HepG2 (cell line): ENCODE data around the gene CSK. TPM values are rescaled to one million over a fixed set of nuclear protein-coding genes. Genes with fewer than 3 reads are reported as not detected.

Experiments used
- ATAC-seq: fragments of 200-7000 bp; cut with Tn5 transposase; 3 replicates; pipeline ENCODE4 v1.9.1; 2020; ENCODE audit warnings: mild to moderate bottlenecking, moderate library complexity
- BruUV-seq: library from RNA; stranded (reverse); fragments of 400-500 nt; replicated peaks from 2 replicates; lab custom pipeline; 2021; lab: Mats Ljungman, UMichigan
- CTCF ChIA-PET: fragments of 300-600 bp; formaldehyde crosslinking; extraction: SDS; loops from one replicate; lab custom pipeline; 2021; ENCODE audit warnings: low total read pairs, inconsistent platforms, low intra/inter-chr PET ratio; lab: Yijun Ruan, JAX
- POLR2A ChIA-PET: fragments of 350-600 bp; sonication (Branson Sonifier 250); formaldehyde crosslinking; loops from one replicate; lab custom pipeline; 2020; ENCODE audit warnings: antibody characterized with exemption, inconsistent platforms; lab: Yijun Ruan, JAX
- DNase-seq: peaks from one replicate; pipeline ENCODE4 v3.0.0-alpha.2; 2015; ENCODE audit warnings: low spot score
- FAIRE-seq: peaks from 3 replicates; lab custom pipeline; 2011; peaks lifted over from hg19 to GRCh38; lab: Jason Lieb, UNC
- H2AFZ ChIP-seq: one replicate; pipeline ENCODE4 v1.6.1; 2011; ENCODE audit warnings: low read length, inconsistent platforms
- H3K27ac ChIP-seq: fragments of 300-600 bp; 3 replicates; pipeline ENCODE4 v1.8.0; 2011; ENCODE audit warnings: mixed run types, mild to moderate bottlenecking, mixed read lengths, low read length, inconsistent platforms; ENCODE audit not compliant: insufficient read depth; ENCODE audit errors: extremely low read length
- H3K27me3 ChIP-seq, 2 experiments: fragments of 200-600 bp in 1 of 2; 2 replicates in 1 of 2; 3 replicates in 1 of 2; pipeline versions ENCODE4 v1.6.0 to v1.8.0; 2011; ENCODE audit warnings: low read length in 2 of 2, mild to moderate bottlenecking in 2 of 2, moderate library complexity in 2 of 2, inconsistent platforms in 1 of 2; ENCODE audit not compliant: insufficient read depth in 2 of 2, control insufficient read depth in 1 of 2
- H3K36me3 ChIP-seq, 2 experiments: fragments of 200-600 bp in 1 of 2; replicated peaks in 1 of 2; 2 replicates in 1 of 2; 3 replicates in 1 of 2; pipeline versions ENCODE4 v1.5.1 to v1.8.0; 2011; ENCODE audit warnings: low read length in 2 of 2, inconsistent platforms in 1 of 2; ENCODE audit not compliant: insufficient read depth in 2 of 2, control insufficient read depth in 1 of 2
- H3K4me1 ChIP-seq: 2 replicates; pipeline ENCODE4 v1.5.1; 2012; ENCODE audit warnings: low read length, inconsistent platforms; ENCODE audit not compliant: insufficient read depth
- H3K4me2 ChIP-seq: 2 replicates; pipeline ENCODE4 v1.6.0; 2011; ENCODE audit warnings: low read depth, low read length, inconsistent platforms
- H3K4me3 ChIP-seq, 3 experiments: fragments of 200-600 bp in 1 of 3; sonication (generic), shearing (Covaris generic) in 1 of 3; replicated peaks in 1 of 3; 2 replicates each; pipeline ENCODE4 v1.5.1; 2011 to 2016; ENCODE audit warnings: low read length in 3 of 3, inconsistent platforms in 2 of 3, low read depth in 2 of 3, mild to moderate bottlenecking in 2 of 3, control low read depth in 1 of 3, mixed read lengths in 1 of 3; ENCODE audit not compliant: insufficient read depth in 1 of 3
- H3K79me2 ChIP-seq: one replicate; pipeline ENCODE4 v1.6.1; 2011; ENCODE audit warnings: low read length, inconsistent platforms; ENCODE audit not compliant: insufficient read depth
- H3K9ac ChIP-seq: 2 replicates; pipeline ENCODE4 v1.6.0; 2011; ENCODE audit warnings: mild to moderate bottlenecking, low read depth, low read length, inconsistent platforms; ENCODE audit not compliant: insufficient read depth
- H3K9me3 ChIP-seq: 2 replicates; pipeline ENCODE4 v1.5.1; 2012; ENCODE audit warnings: mild to moderate bottlenecking, low read length
- H4K20me1 ChIP-seq: 2 replicates; pipeline ENCODE4 v1.6.0; 2011; ENCODE audit warnings: inconsistent platforms, mild to moderate bottlenecking, low read length, moderate library complexity; ENCODE audit not compliant: insufficient read depth
- ARID4A ChIP-seq: sonication (generic); formaldehyde crosslinking; IDR thresholded peaks from 2 replicates; pipeline ENCODE4 v1.5.0; 2020; ENCODE audit warnings: mild to moderate bottlenecking, missing genetic modification reagents, borderline replicate concordance
- BRCA1 ChIP-seq: sonication (generic); formaldehyde crosslinking; IDR thresholded peaks from 2 replicates; pipeline ENCODE4 v1.4.0; 2020; ENCODE audit warnings: missing genetic modification reagents
- CCDC6 ChIP-seq: sonication (generic); formaldehyde crosslinking; IDR thresholded peaks from 2 replicates; pipeline ENCODE4 v1.8.1; 2022; ENCODE audit warnings: mild to moderate bottlenecking, missing genetic modification reagents, moderate library complexity
- MXI1 ChIP-seq: IDR thresholded peaks from 3 replicates; pipeline ENCODE4 v1.6.1; 2012; ENCODE audit warnings: low read depth, low read length, inconsistent platforms, borderline replicate concordance
- PCBP2 ChIP-seq: fragments of 200-400 bp; formaldehyde crosslinking; optimal IDR thresholded peaks from 2 replicates; pipeline ENCODE3; 2018; ENCODE audit warnings: low read length, low read depth; ENCODE audit not compliant: poor library complexity, severe bottlenecking
- STAT5B ChIP-seq: sonication (generic); formaldehyde crosslinking; IDR thresholded peaks from 2 replicates; pipeline ENCODE4 v1.4.0; 2020; ENCODE audit warnings: missing genetic modification reagents
- ZBTB42 ChIP-seq: sonication (generic); formaldehyde crosslinking; IDR thresholded peaks from 2 replicates; pipeline ENCODE4 v1.5.0; 2020; ENCODE audit warnings: mild to moderate bottlenecking, missing genetic modification reagents
- ZFP37 ChIP-seq: sonication (generic); formaldehyde crosslinking; IDR thresholded peaks from 2 replicates; pipeline ENCODE4 v1.4.0; 2020; ENCODE audit warnings: missing genetic modification reagents, borderline replicate concordance
- ZNF280B ChIP-seq: sonication (generic); formaldehyde crosslinking; IDR thresholded peaks from 2 replicates; pipeline ENCODE4 v1.5.0; 2020; ENCODE audit warnings: missing genetic modification reagents, mild to moderate bottlenecking, borderline replicate concordance
- ZNF704 ChIP-seq: sonication (generic); formaldehyde crosslinking; IDR thresholded peaks from 2 replicates; pipeline ENCODE4 v1.8.1; 2023; ENCODE audit warnings: mild to moderate bottlenecking, inconsistent platforms, moderate library complexity, missing genetic modification reagents, borderline replicate concordance
- ZNF782 ChIP-seq: sonication (generic); formaldehyde crosslinking; IDR thresholded peaks from 2 replicates; pipeline ENCODE4 v1.4.0; 2020; ENCODE audit warnings: missing genetic modification reagents, mild to moderate bottlenecking, borderline replicate concordance
- WGBS: methylation state at CpG from one replicate; pipeline ENCODE4 v1.1.6; 2017; ENCODE audit warnings: low lambda C conversion rate; 5-methylcytosine and 5-hydroxymethylcytosine counted together
- in situ Hi-C: cut with HindIII; loops from 2 replicates; pipeline ENCODE4 v1.10.0; 2017; ENCODE audit warnings: low pct_unique_long_range_greater_than_20kb; ENCODE audit not compliant: extremely low pct_ligation_motif_present
- intact Hi-C: fragments of 100-400 bp; cut with micrococcal nuclease; formaldehyde crosslinking; loops from one replicate; pipeline ENCODE4 v1.10.0; 2022; ENCODE audit not compliant: unreplicated experiment
- polyA plus RNA-seq, 8 experiments: library from polyadenylated mRNA; depleted of rRNA in 3 of 8; stranded (reverse) in 7 of 8; unstranded in 1 of 8; fragments of >200 nt; fragmentation: Illumina TruSeq in 4 of 8; extraction: Trizol in 4 of 8; gene quantifications; 2 replicates each; pipeline versions ENCODE4 v1.2.1 to v1.2.3, GENCODE V29; 2011 to 2016; ENCODE audit warnings: low read depth in 4 of 8, missing spikeins in 1 of 8, mixed read lengths in 1 of 8; ENCODE audit not compliant: insufficient read depth in 1 of 8
- total RNA-seq, 5 experiments: library from RNA; depleted of rRNA; stranded (reverse); fragments of >200 nt; fragmentation: Illumina TruSeq; extraction: Trizol; gene quantifications; 2 replicates each; pipeline ENCODE4 v1.2.3, GENCODE V29; 2016; ENCODE audit warnings: low read depth in 1 of 5

Gene CSK
- total and polyA plus RNA-seq, 2 of the 13 experiments (the other 11 are each of a cell fraction or from before 2014, with no cell fraction given) = 12.5 to 21.3 TPM

- peaks cover 15 to 43% of the 10 kb centered on the region in 2 experiments; a peak in 4 of 5 replicates for H3K36me3 ChIP-seq
- in situ Hi-C loops = no loop called here
- no TSS peak for BruUV-seq
- no peak overlapping the region for H3K4me2 ChIP-seq
- H3K9ac ChIP-seq = no peak overlapping the region
- intact Hi-C loops = no loop called here
- H4K20me1 ChIP-seq = no peaks in the 10 kb centered on the region
- FAIRE-seq = no peak
- CTCF ChIA-PET = no interaction called here
- DNase-seq = no peak
- H3K27me3 ChIP-seq = no peaks in the 10 kb centered on the region
- POLR2A ChIA-PET = no interaction called here
- H2AFZ ChIP-seq = no peak overlapping the region
- no peaks in the 10 kb centered on the region for H3K79me2 ChIP-seq
- WGBS = 98% methylated on average over 4 of the region's 4 CpGs
- no peak overlapping the region for H3K4me3 ChIP-seq
- TF ChIP-seq ARID4A = 0 out of 2 replicates have a peak, but pooled peaks have one; percentile 16
- no peak for TF ChIP-seq ZFP37 (CRISPR knock-in tag)
- H3K27ac ChIP-seq = no peak overlapping the region
- H3K4me1 ChIP-seq = peaks cover 25% of the 10 kb centered on the region
- no peak for ATAC-seq
- H3K9me3 ChIP-seq = no peaks in the 10 kb centered on the region
Measured at GRCh38 chr15:74845581-74845980, 63.7 kb downstream of the CSK start.

- Histone ChIP-seq H2AFZ (no peak overlapping the region), H3K4me3 (no peak overlapping the region), H3K9me3 (no peaks in the 10 kb centered on the region), H3K4me2 (no peak overlapping the region), H3K36me3 (peaks cover 20 to 62% of the 10 kb centered on the region in 2 experiments; a peak in 4 of 5 replicates), H3K4me1 (peaks cover 20% of the 10 kb centered on the region), H3K9ac (no peak overlapping the region), H3K27me3 (no peaks in the 10 kb centered on the region), H4K20me1 (no peaks in the 10 kb centered on the region), H3K79me2 (no peaks in the 10 kb centered on the region), H3K27ac (no peak overlapping the region)
- no peak for ATAC-seq
- no peak for FAIRE-seq
- ChIA-PET POLR2A (no interaction called here), CTCF (no interaction called here)
- WGBS = 100% methylated on average over 3 of the region's 3 CpGs
- in situ Hi-C loops (no loop called here), intact Hi-C loops (no loop called here)
- no peak for DNase-seq
- BruUV-seq = no TSS peak
- TF ChIP-seq PCBP2 (no peak), ZNF280B (no peak), ZBTB42 (no peak), ZNF704 (CRISPR knock-in tag) (no peak), STAT5B (no peak), MXI1 (no peak), CCDC6 (CRISPR knock-in tag) (no peak), BRCA1 (CRISPR knock-in tag) (no peak), ZNF782 (CRISPR knock-in tag) (no peak)
Measured at GRCh38 chr15:74847432-74847831, 65.6 kb downstream of the CSK start.
